Raji (cell line): ENCODE data around the gene PTPRB.

ENCODE experiments used
- POLR2A ChIP-seq: IDR thresholded peaks from 2 replicates; pipeline ENCODE4 v1.6.1; 2011; ENCODE audit warnings: low read depth, low read length, control low read depth; ENCODE audit not compliant: insufficient read depth

Gene PTPRB

GRCh38 chr12:70617450-70617849 lies 19.8 kb downstream of the PTPRB start:
- TF ChIP-seq POLR2A = no peak

- TF ChIP-seq POLR2A = no peak
These were observed 21.9 kb downstream of the PTPRB start for GRCh38 chr12:70615174-70615866.

GRCh38 chr12:70609739-70610491 lies 27.3 kb downstream of the PTPRB start:
- no peak for TF ChIP-seq POLR2A

GRCh38 chr12:70609203-70609602 lies 28.0 kb downstream of the PTPRB start:
- no peak for TF ChIP-seq POLR2A

GRCh38 chr12:70608184-70608583 lies 29.0 kb downstream of the PTPRB start:
- no peak for TF ChIP-seq POLR2A

GRCh38 chr12:70607107-70607506 lies 30.1 kb downstream of the PTPRB start:
- no peak for TF ChIP-seq POLR2A

- TF ChIP-seq POLR2A = no peak
These were observed 31.3 kb downstream of the PTPRB start for GRCh38 chr12:70605976-70606375.

GRCh38 chr12:70604662-70605061 lies 32.6 kb downstream of the PTPRB start:
- no peak for TF ChIP-seq POLR2A

GRCh38 chr12:70603044-70603443 lies 34.2 kb downstream of the PTPRB start:
- TF ChIP-seq POLR2A = no peak

GRCh38 chr12:70598467-70599193 lies 38.6 kb downstream of the PTPRB start:
- TF ChIP-seq POLR2A = no peak

GRCh38 chr12:70592664-70593063 lies 44.6 kb downstream of the PTPRB start:
- TF ChIP-seq POLR2A = no peak

GRCh38 chr12:70590549-70591226 lies 46.5 kb downstream of the PTPRB start:
- no peak for TF ChIP-seq POLR2A

GRCh38 chr12:70590051-70590450 lies 47.2 kb downstream of the PTPRB start:
- no peak for TF ChIP-seq POLR2A

GRCh38 chr12:70584332-70584731 lies 52.9 kb downstream of the PTPRB start:
- TF ChIP-seq POLR2A = no peak

- TF ChIP-seq POLR2A = no peak
These were observed 54.0 kb downstream of the PTPRB start for GRCh38 chr12:70583251-70583650.
